Stimulated activated CD8-positive, alpha-beta memory T cell treated with anti-CD3 and anti-CD28 coated beads, Interleukin-15, amount 100 ng/mL, for 1 hour (primary cell): ENCODE measurements around the gene IKBKE.
A peak's percentile ranks its signal among the peaks of the same experiment; 100 is the strongest.

ENCODE experiments used
- DNase-seq: peaks from one replicate; pipeline ENCODE4 v3.0.0-alpha.2; 2020; ENCODE audit warnings: low read depth

The IKBKE gene

DNA sequence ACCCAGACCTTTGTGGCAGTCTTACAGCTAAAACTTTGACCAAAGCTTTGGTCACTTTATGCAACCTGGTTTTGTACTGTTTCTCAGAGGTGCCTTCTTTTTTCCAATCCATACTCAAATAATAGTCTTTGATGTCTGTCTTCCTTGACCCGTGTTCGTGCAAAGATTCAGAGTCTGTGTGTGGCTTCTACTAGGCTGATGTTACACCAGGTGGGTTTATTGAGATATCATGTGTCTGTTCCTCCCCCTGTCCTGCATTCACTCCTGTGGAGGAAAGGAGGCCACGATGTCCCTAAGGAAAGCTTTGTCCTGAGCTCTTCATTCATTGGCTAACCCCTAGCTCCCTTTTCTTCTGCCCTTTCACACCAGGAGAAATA is 15.0 kb upstream of the IKBKE start:
- no peak for DNase-seq

DNA sequence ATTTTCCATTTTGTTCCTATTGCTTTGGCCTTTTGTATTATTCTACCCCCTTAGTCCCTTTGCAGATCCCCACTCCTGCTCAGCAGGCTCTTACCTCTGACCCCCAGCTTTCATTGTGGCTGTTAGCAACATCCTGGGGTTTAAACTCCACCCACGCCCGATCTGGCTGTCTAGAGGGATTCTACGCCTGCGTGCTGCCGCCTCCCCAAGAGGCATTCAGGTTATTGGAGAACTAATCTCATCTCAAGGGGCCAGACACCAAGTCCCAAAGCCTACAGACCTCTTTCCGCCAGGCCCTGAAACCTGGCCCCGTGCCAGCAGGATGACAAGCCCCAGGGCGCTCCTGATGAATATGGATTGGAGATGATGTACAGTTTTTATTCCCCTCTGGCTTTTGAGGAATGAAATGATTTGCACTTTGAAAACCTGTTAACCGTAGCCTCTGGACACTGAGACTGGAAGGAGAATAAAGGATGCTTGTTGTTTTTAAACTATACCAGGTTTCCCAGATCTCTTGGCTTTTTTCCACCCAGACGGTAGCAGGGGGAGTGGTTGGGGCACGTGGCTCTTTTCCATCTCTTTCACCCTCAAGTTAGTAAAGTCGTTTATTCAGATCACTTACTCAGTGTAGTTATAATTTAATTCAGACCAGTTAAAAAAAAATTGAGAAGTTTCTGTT is 14.5 kb upstream of the IKBKE start:
- DNase-seq: no peak

DNA sequence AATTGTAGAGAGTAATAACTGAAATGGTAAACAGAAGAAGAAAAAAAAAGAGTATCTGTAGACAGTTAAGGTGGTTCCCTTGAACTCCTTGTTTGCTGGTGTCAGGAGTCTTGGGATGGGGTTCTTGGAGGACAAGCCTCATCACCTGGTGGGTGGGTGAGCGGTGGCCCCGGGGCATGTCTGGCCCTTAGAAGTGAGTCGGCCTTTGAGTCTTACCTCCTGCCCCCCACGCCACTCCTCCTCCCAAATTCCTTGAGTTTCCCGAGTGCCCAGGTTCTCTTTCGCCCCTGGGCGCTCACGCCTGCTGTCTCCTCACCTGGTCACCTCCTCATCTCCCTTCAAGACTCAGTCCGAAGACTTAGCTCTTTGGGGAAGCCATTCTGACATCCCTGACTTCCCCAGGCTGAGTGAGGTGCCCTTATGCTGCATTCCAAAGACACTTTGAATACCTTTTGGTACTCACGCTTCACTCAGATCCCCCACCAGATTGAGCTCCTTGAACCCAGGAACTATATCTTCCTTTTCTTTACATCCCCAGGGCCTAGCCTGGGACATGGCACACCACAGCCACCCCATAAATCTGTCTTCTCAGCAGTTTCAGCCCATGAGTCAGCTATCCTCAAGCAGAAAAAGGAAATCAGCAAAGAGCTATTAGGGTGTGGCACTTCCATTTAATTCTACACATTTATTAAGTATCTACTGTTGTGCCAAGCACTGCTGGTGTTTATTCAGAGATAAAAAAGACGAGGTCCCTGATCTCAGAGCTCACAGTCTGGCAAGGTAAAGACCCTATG is 13.5 kb upstream of the IKBKE start:
- DNase-seq: no peak

DNA sequence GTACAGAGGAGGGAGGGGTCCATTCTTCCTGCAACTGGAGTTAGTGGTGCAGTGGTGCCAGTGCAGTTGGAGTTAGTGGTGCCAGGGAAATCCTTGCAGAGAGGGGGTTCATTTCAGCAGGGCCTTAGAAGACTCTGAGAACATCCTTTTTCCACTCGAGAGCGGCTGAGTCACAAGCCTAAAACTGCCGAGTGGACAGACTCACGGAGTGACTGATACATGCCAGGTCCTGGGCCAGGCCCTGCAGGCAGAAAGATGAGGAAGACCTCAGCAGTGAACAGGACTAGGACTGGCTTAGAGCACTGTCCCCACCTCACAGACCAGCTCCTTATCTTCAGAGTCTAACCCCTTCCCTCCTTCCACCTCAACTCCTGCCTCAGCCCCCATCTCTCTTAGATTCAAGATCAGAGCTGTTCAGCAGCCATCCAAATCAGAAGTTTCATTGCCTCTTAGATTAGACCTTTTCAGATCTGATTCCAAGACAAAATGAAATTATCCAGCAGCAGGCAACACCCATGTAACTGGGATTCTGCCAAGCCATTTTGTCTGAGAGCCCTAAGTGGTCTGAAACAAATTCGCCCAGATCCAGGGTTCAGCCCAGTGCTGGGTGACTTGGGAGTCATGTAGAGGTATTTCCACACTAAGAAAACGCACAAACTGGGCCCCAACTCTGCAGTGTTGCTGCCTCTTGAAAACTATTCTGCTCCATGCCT is 12.7 kb upstream of the IKBKE start:
- no peak for DNase-seq

DNA sequence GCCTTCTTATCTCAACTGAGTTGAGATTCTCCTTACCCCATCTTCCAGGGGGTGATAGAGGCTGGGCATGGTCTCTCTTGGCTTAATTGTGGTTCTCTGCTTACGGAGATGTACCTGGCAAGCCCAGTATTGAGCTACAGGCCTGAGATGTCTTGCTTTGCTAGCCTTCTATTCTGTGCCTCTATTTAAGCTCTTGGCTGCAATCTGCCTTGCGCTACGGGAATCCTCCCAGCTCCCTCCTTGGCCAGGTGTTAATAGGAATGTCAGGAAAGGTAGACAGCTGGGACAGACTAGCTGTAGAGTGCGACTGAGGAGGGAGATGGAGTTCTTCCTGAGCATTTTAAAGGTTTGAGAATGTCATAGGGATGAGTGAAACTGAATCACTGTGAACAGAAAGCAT is 10.6 kb upstream of the IKBKE start:
- no peak for DNase-seq

DNA sequence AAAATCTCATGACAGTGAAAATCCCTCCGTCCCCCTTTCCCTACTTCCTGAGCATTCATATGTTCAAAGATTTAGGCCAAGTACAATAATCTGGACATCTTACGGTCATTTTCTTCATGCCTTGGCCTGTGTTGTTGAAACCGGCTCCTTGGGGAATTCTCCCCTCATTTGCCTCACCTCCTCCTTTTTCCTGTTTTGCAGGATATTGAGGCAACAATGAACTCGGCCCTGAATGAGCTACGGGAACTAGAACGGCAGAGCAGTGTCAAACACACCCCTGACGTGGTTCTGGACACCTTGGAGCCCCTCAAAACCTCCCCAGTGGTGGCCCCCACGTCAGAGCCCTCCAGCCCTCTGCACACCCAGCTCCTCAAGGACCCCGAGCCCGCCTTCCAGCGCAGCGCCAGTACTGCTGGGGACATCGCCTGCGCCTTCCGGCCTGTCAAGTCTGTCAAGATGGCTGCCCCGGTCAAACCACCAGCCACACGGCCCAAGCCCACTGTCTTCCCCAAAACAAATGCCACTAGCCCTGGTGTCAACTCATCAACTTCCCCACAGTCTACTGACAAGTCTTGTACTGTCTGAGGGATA is 9.3 kb upstream of the IKBKE start:
- no peak for DNase-seq

DNA sequence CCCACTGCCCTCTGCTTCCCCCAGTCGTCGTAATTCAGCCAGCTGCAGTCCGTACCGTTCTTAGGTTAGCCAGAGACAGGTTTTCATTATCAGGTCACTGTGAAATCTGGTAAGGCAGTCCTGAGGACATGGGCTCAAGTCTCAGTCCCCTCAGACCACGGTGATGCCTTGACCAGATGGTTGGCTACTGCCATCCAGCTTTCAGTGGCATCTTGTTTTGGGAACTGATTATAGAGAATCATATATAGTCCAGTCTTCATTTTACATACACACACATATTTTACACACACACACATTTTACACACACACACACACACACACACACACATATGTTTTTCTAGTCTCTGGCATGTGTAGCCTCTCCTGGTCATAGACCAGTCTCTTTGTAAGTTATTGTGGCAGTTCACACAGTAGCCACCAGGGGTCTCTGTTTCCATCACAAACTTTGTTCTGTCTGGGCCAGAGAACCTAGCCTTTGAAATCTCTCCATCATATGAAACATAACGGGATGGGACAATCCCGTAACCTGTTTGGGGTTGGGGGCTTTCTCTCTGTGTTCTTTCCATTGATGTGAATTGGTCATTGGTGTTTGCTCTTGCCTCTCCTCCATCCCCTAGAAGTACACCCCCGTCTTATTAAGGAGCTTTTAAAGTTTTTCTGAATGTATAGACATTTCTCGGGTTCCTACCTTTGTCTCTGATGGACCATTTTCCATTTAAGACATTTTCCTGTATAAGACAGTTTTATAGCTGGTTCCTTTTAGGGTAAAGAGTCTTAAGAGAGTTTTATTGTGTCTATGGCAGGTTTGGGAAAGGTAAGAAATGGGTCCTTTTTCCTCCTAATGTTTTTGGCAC is 8.4 kb upstream of the IKBKE start:
- DNase-seq: peak; percentile 68

DNA sequence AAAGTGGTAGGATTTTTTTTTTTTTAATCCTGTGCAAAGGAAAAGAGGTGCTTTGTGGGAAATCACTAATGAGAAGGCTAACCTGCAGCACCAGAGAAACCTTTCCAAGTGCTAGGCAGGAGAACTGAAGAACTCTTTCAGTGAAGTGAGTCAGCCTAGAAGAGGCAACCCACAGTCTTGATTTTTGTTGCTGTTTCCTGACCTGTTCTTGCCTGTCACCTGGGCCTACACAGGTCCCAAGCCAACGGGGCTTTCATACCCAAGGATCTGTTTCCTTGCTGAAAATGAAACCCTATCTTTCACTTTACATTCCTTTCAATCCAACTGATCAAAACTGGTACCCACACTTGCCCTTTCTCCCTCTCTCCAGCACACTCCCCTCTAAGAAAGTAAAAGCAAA is 7.1 kb upstream of the IKBKE start:
- DNase-seq: no peak

DNA sequence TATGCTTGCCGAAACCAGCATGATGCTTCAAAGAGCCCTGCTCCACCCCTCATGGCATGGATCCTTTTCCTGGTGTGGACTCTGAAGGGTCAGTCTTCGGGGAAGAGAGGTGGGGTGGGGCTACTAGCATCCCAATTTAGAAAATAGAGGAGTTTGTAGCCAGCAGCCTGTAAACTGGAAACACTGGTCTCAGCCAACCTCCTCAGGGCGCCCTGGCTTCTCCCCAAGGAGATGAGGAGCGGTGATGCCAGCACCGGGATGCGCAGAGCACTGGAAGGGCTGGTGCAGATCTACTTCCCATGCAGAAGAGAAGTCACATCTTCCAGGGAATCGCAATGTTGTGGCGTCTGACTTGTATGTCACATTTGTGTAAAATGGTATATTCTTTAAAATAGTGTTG is 6.4 kb upstream of the IKBKE start:
- no peak for DNase-seq

DNA sequence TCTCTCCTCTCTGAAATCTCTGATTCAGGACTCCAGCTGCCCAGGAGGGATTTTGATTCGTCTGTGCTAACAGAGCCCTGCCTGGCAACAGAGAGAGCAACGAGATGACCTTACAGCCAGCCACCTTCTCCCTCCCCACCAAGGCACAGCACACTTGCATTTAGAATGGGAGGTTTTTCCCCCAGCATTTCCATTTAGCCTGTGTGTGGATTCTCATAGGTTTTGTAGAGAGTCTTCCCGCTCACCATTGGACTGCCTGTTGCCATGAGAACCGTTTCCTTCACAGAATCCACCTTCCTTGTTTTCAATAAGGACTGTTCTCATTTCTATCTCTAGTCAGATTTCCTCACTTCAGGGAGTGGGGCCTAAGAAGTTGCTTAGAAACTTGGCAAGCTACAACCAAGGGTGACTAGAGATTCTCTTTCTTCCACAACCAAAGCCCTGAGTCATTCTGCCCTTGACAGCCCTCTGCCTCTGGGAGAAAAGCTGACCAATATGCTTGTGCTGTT is 5.8 kb upstream of the IKBKE start:
- no peak for DNase-seq

DNA sequence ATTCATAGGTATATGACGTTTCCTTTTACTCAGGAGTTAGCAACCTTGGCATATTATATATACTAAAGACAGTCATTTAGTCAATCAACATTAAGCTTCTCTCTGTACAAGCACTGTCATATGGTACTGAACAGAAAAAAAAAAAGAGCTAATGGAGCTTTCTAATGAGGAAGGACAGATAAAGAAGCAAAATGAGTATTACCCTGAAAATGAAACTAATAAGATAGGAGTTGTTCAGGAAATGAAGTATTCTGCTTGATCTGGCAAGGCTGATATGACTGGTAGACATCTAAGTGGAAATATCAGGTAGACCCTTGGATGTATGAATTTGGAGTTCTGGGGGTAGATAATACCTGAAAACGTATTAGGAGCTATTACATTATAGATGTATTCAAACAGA is 4.3 kb upstream of the IKBKE start:
- no peak for DNase-seq

DNA sequence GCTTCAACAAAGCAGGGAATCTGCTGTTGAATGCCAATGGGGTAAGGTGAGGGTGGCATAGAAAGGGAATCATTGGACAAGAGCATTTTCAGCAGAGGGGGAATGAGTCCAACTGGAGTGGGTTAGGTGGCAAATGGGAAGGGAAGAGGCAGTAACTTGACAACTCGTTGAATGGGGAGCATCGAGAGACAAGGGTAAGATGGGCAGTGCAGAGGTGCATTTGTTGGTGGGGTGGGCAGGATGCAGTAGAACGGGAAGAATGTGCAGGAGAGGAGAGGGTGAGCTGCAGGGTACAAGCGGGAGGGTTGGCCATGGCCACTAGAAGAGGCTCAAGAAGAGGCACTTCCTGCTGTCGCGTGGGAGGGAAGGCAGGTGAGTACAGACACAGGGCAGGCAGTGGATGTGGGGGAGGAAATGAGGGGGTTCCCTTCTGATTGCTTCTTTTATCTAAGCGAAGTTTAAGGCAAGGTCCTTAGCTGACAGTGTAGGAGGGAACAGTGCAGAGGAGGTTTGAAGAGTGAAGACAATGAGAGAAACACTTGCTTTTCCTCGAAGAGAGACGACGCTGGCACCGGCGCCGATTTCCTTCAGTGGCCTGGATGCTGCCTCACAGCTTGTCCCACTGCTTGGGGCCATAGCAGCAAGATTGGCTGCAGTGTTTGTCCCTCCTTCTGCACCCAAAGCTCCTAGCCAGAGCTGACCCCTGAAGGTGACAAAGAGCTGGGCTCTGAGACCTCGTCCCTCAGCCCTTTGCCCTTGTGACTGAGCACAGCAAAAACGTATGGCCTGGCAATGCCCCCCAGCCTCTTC is 3.2 kb upstream of the IKBKE start:
- no peak for DNase-seq

DNA sequence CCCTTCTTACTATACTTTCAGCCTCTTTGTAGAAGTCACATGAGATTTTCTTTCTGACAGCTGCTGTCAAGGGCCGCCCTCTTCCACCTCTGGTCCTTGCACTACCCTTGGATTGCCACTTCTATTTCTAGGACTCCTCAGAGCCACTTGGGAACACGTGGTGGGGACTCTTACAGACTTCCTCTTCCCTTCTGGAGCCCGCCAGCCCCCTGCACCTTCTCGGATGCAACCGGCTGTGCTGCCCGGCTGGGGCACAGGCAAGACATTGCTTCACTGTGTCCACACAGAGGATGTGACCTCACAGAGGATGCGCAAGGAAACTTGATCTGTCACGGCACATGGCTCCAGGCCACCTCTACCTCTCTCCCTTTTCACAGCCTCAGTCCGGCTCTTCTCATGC is 2.4 kb upstream of the IKBKE start:
- DNase-seq: no peak

DNA sequence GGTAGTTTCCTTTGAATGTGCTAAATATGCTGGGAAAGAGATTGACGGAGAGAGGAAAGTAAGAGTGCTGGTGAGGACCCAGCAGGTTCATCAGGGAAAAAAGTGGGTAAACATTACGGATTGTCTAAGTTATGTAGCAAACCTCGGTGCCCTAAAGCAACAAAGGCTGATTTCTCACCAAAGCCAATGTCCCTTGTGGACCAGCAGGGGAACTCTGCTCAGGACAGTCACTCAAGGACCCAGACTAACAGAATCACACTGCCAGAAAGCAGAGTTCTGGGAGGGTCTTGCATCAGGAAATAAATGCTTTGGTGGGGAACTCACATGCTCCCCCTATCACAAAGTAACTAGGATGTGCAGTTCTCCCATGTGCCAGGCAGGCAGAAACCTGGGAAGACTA is 1.7 kb upstream of the IKBKE start:
- DNase-seq: no peak

DNA sequence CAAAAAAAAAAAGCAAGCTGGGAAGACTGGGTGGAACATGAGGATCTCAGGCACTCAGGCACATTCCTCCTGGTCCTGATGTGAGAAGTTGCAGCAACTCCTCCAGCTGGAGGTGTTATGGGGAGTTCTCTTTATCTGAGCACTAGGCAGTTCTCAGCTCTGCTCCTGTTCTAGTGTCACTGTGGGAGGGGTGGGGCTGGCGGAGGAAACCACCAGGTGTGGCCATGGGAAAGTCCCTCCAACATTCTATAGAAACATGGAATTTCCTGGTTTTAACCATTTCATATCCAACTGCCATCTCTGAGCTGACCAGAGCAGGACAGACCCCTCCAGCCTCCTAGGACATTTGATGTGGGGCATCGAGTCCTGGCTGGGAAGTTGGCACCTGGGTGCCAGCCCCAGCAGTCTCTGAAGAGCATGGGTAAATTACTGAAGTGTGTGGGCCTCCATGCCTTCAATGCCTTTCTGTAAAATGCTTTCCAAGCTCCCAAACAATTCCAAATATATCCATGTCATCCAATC is 804 bp upstream of the IKBKE start:
- no peak for DNase-seq

DNA sequence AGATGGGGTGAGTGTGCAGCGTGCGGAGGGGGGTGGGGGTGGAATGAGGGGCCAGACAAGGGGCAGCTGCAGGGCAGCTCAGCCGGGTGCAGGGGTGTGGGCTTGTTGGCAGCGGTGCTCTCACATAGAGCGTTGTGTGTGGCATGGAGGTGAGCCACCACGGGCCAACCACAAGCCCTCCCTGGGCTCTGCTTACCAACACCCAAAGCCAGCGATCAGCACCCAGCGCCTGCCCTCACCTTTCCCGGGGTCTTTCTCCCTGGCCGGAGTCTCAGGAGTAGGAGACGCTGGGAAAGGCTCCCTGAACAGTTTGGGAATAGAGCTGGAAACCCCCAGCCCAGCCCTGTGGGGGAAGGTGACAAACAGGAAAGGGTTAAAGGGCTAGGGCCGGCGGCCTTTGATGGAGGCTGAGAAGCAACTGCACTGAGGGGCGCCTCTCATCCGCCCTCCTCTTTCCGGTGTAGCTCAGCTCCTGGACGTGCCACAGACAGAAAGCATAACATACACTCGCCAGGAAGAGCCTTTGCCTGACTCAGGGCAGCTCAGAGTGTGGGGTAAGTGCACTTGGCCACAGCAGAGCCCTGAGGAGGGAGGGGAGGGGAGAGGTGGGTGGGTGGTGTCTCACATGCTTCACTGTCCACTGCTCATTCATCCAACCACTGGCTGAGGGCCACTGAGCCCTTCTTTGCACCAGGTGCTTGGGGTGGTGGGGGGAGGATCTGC is 577 bp downstream of the IKBKE start:
- no peak for DNase-seq

DNA sequence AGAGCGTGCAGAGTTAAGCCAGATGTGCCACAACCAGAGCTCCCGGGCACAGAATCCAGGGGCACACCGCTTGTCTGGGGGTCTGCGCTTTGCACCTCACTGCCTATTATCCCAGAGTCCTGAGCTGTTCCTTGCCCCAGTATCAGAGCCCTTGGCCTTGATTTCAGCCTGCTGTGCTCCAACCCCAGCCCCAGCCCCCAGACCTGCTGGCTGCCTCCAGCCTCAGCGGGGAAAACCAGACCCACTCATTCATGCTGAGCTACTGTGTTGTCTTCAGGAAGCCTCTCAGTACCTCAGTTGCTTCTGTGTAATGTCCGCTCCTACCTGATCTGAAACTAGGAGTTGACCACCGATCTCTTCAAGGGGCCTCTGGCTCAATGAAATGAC is 1.1 kb downstream of the IKBKE start:
- no peak for DNase-seq

DNA sequence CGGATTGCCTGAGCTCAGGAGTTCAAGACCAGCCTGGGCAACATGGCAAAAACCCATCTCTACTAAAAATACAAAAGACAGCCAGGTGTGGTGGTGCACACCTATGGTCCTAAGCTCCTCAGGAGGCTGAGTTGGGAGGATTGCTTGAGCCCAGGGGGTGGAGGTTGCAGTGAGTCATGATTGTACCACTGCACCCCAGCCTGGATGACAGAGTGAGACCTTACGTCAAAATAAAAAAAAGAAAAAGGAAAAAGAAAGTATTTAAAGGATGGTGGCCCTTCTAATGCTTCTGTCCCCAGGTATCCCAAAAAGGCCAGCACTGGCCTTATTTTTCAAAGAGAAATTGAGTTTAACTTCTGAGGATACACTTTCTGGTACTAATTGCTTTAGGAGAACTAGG is 1.7 kb downstream of the IKBKE start:
- DNase-seq: no peak

DNA sequence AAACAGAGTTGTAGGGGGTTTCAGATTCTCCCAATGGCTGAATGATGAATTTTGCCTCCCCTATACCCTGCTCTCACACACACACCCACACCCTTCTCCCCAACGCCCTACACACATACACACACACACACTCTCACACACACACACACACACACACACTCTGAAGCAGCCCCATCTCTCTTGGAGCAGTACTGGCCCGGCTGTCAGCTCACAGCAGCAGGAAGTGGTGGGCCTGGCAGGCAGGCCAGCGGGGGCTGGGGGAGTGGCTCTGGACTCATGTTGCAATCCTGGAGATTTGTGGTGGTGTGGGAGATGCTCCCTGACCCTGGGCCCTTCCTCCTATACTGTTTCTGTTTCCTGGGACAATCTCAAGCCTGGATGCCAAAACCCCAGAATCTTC is 2.2 kb downstream of the IKBKE start:
- DNase-seq: no peak

DNA sequence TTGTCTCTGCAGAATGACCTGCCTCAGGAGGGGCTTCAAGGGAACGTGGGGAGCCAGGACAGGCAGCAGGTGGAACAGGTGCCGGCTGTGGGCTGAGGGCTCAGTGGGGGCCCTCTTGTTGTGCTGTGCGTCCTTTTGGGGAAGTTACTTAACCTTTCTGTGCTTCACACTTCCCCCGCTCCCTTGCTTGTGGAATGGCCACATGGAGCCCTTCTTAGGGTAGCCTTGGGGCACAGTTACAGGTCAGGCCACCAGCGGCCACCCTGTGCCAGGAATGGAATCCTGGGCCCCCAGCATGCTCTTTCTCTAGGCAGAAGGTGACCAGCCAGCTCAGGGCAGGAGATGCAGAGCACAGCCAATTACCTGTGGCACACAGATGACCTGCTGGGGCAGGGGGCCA is 2.6 kb downstream of the IKBKE start:
- DNase-seq: no peak
